SIG-M5 (cell line): ENCODE results near the gene RNU7-1.

Experiments
- DNase-seq: peaks from one replicate; lab custom pipeline; 2025; lab: John Stamatoyannopoulos, UW

The RNU7-1 gene

DNA sequence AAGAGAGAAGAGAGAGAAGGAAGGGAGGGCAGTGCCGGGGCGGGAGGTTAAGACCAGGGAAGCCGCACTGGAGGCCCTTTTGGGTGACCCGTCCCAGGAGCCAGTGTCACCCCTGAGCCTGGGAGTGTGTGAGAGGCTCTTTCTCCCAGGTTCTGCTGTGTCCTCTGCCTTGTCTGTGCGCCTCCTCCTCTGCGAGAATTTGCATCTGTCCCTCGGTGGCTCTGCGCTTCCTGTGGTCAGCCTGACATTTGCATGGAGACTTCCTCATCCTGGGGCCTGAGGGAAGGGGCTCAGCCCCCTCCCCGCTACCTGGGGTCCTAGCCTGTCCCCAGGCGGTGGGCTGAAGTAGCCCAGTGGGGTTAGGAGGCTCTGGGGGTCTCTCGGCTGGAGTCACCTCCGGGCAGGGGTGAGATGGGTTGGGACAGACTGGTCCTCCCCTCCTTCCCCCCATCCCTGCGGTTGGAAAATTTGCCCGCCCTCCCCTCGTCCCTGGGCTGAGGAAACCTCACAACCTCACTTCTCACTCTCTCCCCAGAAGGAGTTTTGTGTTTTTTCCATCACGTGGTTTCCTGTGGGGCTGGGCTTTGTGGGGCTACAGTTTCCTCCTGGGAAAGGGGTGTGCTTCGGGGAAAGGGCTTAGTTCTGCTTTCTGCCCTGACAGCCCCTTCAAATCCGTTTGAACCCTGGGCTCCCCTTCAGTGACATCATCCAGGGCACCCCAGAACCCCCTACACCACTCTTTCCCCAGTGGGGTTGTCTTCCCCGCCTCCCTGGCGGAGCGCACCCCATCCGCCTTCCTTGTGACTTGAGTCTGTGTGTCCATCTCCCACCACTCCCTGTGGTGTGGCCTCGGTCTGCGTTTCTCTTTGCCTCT lies 10.1 kb downstream of the RNU7-1 start:
- peak; percentile 87 for DNase-seq

DNA sequence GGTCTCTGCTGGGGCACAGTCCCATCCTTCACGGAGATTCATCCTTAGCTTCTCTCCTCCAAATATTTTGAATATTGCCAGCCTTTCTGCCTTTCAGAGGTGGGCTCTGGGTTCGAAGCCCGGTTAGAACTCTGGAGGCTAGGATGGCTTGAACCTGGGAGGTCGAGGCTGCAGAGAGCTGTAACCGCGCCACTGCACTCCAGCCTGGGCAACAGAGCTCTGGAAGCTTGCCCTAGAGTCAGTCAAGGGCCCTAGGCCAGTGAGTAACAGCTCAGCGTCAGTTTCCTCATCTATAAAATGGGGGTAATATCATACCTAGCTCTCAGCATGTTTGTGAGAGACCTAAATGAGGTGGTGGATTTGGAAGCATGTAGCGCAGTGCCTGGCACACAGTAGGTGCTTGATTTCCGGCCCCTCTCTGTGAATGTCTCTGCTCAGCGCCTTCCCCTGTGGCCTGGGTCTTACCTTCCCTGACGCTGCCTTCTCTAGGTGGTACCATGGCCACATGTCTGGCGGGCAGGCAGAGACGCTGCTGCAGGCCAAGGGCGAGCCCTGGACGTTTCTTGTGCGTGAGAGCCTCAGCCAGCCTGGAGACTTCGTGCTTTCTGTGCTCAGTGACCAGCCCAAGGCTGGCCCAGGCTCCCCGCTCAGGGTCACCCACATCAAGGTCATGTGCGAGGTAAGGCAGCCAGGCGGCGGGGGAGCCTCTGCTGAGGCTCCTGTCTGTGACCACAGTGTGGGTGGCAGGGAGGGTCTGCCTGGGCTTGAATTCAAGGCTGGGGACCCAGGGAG lies 10.9 kb downstream of the RNU7-1 start:
- DNase-seq = no peak

DNA sequence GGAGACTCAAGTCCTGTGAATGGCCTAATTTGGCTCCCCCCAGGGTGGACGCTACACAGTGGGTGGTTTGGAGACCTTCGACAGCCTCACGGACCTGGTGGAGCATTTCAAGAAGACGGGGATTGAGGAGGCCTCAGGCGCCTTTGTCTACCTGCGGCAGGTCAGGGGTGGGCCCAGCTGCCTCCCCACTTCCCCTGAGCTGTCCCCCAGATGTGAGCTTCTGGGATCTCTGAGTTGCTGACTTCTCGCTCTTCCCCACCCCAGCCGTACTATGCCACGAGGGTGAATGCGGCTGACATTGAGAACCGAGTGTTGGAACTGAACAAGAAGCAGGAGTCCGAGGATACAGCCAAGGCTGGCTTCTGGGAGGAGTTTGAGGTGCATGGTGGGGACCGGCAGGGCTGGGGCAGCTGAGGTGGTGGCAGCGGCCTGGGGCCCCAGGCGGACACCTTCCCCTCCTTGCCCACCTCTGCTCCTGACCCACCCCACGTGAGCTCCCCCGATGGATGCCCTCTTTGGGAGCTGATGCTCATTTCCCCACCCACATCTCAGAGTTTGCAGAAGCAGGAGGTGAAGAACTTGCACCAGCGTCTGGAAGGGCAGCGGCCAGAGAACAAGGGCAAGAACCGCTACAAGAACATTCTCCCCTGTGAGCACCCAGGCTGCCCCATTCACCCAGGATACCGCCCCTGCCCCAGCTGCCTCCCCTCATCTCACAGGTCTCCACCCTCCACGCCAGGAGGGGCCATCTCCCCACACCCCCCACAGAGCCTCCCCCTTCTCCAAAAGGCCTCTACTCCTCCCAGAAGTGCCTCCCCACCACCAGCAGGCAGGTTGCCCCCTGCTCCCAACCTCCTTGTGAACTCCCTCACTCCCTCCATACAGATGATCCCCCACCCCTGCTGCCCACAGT lies 11.7 kb downstream of the RNU7-1 start:
- no peak for DNase-seq

DNA sequence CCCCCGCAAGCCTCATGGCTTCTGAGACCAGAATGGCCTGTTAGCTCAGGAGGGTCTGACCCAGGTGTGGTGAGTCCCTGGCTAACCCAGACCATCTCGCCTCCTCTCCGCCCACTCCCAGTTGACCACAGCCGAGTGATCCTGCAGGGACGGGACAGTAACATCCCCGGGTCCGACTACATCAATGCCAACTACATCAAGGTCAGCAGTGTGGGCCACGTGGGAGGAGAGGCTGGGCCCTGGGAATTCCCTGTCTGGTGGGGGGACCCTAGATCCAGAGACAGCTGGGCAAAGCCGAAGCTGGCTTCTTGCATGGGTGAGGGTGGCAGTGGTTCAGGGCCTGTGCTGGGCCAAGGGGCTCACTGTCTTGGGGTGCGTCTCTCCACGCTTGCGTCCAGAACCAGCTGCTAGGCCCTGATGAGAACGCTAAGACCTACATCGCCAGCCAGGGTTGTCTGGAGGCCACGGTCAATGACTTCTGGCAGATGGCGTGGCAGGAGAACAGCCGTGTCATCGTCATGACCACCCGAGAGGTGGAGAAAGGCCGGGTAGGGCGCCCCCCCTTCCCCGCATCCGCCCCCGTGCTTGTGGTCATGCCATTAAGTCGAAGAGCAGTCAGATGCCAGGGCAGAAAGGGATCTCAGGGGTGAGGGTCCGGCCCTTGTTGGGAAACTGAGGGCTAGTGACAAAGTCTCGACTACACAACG lies 12.6 kb downstream of the RNU7-1 start:
- DNase-seq = no peak

DNA sequence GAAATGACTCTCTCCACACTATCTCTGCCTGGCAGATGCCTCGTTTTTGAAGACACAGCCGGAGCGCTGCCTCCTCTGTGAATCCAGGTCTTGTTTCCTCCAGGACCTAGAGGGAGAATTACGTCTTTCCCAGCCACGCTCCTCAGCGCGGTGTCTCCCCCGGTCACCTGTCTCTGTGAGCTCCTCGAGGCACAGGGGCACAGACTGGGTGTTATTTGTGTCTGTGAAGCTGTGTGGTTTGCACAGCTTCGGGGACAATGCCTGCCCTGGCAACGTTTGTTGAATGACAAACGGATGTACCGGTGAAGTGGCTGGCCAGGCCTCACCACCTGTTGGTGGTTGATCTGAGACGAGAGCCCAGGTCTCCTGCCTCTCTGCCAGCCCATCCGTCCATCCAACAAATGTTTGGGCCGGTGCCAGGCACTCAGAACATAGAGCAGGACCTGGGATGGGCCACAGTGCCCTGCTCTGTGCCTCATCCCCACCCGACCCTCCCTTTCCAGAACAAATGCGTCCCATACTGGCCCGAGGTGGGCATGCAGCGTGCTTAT lies 13.6 kb downstream of the RNU7-1 start:
- no peak for DNase-seq

DNA sequence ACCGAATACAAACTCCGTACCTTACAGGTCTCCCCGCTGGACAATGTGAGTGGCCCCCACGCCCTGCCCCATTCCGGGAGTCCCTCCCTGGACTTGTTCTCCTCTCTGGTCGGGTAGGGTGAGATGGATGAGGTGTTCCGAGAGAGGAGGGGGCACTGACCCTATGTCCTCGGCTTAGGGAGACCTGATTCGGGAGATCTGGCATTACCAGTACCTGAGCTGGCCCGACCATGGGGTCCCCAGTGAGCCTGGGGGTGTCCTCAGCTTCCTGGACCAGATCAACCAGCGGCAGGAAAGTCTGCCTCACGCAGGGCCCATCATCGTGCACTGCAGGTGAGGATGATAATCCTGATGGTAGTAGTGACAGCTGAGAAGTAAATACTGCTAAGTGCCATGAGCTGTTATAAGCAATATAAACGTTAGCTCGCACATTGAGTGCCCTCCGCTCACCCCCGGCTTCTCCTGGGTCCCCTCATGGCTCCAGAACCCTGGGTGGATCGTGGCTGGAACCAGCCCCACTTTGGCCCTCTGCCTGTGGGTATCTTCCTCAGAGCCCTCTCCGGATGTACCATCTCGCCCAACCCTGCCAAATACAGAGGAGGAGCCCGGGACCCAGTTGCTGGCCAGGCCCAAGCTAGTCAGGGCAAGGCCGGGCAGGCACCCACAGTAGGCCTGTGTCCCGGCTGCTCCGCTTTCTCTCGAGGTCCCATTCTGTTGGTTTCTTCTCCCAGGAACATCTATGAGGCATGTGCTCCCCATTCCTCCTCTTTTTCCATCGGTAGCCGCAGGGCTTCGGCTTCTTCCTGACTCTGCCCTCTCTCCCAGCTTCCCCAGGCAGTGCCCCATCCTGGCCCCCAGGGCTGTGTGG lies 14.4 kb downstream of the RNU7-1 start:
- DNase-seq = no peak

DNA sequence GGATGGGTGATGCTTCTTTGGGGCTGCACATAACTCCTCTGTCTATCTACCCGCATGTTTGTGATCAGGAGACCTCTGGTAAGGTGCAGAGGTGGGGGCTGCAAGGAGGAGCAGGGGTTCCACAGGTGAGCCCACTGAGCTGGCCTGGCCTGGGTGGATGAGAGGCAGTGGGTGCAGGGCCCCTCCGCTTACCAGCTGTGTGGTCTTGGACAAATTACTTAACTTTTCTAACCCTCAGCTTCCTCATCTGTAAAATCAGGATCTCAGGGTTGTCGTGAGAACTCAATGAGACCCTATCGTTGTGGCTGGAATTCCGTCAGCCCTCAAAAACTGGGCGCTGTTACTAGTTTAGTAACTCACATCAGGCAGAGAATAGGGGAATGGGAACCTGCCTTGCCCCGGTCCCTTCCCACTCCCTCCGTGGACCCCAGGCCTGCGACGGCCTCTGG lies 15.0 kb downstream of the RNU7-1 start:
- DNase-seq = no peak

DNA sequence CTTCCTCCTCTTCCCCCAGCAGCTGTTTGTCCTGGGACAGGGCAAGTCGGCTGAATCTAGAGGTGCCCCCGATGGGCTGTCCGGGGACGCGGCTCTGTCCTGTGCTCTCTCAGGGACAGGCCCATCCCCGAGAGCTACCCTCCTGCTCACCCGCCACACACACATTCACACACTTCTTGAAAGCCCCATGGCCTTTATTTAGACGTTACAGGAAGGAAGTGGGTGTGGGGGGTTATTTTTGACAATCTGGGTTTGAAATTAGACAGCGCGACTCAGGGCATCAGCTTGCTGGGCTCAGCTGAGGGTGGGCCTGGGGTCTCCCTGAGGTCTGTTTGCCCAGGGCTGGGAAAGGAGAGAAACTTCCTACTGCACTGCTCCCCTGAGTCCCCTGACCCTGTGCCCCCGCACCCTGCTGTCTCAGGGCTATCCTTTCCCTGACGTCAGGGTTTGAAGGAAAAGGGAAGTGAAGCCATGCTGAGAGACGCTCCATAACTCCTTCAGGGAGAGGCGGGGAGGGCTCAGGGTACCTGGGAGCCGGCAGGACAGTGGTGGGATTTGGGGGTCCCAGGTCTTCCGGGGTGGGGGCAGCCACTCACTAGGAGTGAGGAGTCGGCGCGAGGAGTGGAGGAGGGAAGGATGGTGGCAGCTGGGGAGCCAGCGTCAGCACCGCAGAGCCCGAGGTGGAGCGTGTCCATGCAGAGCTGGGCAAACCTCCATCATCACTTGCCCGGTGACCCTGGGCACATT lies 15.6 kb downstream of the RNU7-1 start:
- peak; percentile 71 for DNase-seq

DNA sequence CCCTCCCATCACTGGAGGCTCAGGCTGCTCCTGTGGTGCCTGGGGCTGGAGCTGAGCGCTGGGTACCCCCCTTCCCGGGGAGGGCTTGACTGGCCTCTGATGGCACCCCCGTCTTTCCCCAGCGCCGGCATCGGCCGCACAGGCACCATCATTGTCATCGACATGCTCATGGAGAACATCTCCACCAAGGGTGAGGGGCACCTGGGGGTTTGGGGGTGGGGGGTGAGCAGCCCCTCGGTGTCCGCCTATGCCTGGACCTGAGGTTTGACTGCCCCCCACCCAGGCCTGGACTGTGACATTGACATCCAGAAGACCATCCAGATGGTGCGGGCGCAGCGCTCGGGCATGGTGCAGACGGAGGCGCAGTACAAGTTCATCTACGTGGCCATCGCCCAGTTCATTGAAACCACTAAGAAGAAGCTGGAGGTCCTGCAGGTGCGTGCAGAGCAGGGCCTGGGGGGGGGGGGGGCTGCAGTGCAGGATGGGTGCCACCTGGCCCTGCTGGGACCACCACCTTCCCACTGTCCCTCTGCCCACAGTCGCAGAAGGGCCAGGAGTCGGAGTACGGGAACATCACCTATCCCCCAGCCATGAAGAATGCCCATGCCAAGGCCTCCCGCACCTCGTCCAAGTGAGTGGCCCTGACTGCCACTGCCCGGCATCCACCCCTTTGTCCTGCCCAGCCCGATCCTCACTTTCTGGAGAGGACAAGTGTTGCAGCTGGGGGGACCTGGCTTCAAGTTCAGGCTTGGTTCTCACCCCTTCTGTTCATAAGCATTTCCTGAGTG lies 16.4 kb downstream of the RNU7-1 start:
- no peak for DNase-seq

DNA sequence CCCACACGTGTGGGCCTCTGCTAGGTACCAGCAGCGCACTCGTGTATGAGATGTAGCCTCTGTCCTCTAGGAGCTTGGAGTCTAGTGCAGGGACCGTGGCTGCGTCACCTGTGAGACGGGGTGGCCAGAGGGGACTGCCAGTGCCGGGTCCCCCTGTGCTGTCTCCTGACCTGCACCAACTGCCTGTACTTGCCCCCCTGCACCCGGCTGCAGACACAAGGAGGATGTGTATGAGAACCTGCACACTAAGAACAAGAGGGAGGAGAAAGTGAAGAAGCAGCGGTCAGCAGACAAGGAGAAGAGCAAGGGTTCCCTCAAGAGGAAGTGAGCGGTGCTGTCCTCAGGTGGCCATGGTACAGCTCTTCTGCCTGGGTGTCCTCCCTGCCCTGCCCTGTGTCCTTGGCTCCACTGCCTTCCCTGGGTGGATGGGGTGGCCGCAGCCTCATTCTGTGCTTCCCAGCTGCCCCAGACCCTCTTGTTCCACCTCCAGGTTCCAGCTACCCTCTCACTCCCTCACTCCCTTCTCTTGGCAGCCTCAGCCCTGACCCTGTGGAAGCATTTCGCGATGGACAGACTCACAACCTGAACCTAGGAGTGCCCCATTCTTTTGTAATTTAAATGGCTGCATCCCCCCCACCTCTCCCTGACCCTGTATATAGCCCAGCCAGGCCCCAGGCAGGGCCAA lies 17.1 kb downstream of the RNU7-1 start:
- no peak for DNase-seq

DNA sequence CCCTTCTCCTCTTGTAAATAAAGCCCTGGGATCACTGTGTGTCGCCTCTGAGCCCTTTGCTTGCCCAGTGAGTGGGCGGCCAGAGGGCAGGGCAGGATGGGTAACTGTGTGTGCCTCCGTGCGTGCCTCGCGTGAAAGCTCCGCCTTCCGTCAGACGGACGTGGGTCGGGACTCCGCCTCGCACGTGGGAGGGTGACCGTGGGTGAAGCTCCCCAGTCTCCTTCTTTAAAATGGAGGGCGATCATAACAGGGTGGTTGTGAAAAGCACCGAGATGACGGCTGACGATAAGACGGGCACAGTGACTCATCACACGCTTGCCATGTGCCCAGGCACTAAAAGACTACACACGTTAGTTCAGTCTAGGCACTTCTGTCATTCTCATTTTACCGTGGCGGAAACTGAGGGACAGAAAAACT lies 17.7 kb downstream of the RNU7-1 start:
- DNase-seq = peak; percentile 76

DNA sequence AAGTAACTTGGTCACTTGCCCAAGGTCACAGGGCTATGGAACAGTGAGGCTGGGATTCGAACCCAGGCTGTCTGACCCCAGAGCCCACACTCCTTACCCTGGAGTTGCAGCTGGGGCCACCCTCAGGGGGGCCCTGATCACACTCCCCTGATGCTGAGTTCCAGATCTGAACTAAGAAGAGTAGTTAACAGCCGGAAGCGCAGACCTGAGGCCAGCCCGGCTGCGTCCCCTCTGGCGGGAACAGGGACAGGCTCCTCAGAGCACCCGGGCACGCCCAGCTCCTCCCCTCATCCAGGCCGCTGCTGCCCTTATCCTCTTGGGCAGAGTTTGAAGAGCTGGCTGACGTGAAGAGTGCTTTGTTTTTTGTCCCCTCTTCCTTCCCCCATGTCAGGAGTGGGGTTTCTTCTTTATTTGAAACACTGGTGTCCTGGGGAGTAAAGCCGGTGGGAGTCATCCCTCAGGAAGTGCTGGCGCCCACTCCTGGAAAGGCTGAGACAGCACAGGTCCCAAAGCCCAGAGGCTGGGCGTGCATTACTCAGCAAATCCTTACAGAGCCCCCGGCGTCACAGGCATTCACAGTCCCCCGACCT lies 18.2 kb downstream of the RNU7-1 start:
- DNase-seq = peak; percentile 48

DNA sequence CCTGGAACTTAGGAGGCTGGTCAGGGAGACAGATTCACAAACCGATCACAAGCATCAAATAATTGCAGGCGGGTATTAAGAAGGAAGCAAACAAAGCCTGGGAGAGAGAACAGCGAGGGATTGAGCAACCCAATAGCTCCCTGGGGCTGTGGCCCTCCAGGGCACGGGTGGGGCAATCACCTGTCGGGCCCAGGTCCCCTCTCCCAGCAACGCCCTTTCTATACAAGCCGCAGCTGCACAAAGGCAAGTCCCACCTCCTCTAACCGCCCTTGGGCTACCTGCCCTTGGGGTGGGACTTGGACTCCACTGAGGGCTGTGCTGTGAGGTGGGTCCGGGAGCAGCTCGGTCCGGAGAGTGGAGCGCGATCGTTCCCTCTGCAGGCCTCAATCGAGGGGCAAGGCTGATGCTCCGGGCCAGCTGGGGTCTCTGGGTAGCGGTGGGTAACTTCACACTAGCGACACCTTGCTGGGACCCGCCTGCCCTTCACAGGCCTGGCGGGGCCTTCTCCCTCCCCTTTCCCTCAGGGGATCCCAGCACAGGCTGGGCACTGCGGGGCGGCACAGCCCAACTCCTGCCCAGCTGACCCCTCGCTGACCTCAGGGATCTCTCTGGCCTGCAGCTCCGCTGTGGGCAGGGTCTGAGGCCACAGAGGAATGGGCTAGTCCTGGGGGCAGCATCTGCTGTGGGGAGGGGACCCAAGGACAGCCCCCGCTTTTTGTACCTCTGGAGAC lies 18.8 kb downstream of the RNU7-1 start:
- DNase-seq = no peak

DNA sequence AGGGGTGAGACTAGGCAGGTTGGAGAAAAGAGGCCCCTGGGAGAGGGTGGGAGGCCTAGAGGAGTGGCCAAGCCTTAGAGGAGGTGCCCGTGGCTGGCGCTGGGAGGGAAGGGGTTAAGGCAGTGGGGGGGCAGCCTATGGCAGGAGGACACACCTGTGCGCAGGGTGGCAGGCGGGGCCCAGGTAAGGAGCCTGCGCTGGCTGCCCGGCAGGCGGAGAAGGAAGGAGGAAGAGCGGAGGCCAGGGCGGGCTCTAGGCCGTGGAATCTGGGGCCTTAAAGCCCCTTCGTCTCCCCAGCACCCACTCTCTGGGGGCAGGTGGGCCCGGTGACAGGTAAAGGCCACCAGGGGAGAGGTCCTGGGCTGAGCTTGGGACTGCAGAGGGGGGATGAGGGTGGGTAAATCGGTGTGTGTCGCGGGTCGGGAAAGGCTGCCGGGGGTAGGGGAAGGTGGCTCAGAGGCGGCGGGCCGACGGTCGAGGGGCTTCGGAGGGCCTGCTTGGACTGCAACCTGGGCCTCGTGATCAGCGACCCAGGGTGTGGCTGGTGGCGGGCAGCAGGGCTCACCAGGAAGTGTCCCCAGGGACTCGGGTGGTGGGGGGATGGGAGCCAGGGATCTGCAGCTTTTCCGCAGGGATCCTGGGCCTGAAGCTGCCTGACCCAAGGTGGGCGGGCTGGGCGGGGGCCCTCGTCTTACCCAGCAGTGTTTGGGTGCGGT lies 19.6 kb downstream of the RNU7-1 start:
- DNase-seq = no peak

DNA sequence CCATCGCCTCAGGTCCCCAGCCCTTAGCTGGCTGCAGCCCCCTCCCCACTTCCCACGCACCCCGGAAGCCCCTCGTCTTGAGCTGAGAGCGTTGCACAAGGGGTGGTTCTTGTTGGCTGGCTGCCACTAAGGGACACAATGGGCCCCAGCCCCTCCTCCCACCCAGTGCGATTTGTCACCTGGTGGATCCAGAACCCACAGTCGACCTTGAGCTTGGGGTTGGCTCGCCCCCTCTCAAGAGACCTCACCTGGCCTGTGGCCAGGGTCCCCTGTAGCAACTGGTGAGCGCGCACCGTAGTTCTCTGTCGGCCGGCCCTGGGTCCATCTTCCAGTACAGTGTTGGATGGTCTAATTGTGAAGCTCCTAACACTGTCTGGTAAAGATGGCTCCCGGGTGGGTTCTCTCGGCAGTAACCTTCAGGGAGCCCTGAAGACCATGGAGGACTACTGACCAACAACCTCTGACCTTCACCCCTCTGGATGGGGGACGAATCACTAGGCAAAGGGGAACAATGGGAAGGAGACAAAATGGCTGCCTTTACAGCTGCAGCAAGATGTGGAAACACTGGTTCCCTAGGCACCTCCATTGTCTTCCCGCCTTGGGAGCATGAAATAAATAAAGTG lies 20.3 kb downstream of the RNU7-1 start:
- no peak for DNase-seq

DNA sequence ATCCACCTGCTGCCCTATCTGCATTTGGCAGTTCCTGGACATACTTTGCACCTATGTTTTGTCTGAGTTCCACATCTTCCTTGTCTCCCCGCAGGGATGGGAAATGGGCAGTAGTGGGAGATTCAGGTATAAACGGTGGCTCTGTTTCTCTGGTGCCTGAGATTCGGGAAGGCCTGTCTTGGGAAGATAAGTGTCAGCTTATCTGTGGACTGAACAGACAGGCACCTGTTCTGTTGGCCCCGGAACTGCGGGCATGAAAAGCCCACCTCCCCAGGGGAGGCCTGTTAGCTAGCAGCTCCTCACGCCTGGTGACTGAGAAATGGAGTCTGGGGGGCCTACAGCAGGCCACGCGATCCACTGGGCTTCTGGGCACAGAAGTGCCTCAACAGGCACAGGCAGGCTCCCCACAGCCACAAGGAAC lies 21.0 kb downstream of the RNU7-1 start:
- DNase-seq = no peak
